NCI-H774 (cell line): ENCODE data around the gene DCAF17.
"Not testable (repeated sequence)": the region's sequence is repeated elsewhere in the genome, so short reads cannot be mapped to it uniquely, and the experiment has no call there.

Source experiments
- DNase-seq: peaks from one replicate; lab custom pipeline; 2025; lab: John Stamatoyannopoulos, UW

The DCAF17 gene

DNA sequence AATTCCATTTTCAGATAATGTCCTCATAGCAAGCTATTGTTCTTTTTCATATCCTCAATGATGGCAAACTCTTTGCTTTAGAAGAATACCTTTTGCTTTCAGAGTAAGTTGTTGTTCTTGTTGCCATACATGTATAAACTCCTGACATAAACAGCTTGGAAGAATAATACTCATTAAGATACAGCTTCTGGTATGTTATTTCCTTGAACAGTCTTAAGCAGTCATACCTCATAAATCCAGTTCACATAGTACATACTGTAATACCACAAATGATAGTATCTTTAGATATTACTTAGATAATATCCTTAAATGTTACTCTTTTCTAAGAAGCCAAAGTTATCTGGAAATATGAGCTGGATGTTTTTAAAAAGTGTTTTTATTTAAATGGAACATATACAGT lies 23.4 kb upstream of the DCAF17 start:
- DNase-seq: no peak

DNA sequence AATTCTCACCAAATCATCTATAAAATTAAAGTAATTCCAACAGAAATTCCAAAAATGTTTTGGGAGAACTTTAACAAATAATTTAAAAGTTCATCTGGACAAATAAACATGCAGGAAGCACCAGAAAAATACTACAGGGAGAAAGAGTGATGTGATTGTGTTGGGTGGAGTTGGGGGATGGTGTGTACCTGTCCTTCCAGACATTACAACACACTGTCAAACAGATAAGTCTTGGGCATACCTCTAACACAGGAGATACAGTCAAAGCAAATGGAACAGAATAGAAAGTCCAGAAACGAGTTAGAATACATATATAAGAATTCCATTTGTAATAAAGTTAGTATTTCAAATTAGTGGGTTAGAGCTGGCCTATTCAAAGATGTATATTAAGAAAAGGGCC lies 22.8 kb upstream of the DCAF17 start:
- no peak for DNase-seq

DNA sequence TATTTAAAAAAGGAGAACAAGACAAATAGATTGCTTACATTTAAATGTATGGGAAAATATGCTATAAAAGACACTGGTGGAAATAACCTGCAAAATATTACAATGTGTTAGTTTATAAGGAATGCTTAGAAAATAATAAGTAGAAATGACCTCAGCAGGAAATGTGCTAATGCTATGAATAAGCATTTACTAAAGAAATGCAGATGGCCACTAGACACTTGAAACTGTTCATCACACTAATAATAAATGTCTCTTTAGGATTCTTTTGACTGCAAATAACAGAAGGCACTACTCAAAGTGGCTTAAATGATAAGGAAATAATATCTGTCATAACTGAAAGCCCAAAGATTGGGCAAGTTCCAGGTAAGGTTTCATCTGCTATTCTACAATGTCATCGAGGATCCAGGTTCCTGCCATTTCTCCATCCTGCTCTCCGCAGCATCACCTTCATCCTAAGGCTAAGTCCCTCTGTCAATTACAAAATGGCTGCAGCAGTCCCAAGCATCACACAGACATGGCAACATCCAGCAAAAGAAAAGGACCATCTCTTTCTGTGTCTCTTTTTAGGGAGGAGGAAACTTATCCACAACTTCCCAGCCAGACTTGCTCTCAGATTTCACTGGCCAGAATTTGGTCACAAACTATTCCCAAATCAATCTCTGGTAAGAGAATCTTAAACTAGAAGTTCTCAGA lies 22.1 kb upstream of the DCAF17 start:
- no peak for DNase-seq

DNA sequence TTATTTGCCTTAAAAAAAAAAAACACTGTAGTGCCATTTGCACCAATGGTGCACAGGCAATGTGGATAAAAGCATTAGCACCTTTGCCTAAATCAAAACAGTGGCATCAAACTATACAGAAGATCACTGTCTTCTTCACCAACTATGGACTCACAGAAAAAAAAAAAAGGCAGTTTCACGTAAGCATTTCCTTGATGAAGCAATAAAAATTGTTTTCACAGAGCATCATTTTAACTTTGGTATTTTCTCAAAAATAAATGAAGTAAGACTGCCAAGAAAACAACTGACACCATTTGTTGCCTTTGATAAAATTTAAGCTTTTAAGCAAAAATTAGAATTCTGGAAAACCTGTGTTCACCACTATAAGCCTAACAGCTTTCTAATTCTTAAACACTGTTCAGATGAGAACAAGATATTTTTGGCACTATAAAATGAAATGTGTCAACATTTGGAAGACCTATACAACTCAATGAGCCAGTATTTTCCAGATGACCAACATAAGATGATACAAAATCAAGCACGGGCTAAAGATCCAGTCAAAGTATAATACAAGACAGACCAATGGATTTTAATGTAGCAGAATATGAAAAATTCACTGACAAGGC lies 21.4 kb upstream of the DCAF17 start:
- no peak for DNase-seq

DNA sequence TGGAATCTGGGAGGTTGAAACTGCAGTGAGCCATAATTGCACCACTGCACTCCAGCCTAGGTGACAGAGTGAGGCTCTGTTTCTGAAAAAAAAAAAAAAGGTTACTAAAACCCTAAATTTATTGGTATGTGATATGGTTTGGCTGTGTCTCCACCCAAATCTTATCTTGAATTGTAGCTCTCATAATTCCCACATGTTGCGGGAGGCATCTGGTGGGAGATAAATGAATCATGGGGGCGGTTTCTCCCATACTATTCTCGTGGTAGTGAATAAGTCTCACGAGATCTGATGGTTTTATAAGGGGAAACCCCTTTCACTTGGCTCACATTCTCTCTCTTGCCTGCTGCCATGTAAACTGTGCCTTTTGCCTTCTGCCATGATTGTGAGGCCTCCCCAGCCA lies 19.4 kb upstream of the DCAF17 start:
- DNase-seq: not testable (repeated sequence)

DNA sequence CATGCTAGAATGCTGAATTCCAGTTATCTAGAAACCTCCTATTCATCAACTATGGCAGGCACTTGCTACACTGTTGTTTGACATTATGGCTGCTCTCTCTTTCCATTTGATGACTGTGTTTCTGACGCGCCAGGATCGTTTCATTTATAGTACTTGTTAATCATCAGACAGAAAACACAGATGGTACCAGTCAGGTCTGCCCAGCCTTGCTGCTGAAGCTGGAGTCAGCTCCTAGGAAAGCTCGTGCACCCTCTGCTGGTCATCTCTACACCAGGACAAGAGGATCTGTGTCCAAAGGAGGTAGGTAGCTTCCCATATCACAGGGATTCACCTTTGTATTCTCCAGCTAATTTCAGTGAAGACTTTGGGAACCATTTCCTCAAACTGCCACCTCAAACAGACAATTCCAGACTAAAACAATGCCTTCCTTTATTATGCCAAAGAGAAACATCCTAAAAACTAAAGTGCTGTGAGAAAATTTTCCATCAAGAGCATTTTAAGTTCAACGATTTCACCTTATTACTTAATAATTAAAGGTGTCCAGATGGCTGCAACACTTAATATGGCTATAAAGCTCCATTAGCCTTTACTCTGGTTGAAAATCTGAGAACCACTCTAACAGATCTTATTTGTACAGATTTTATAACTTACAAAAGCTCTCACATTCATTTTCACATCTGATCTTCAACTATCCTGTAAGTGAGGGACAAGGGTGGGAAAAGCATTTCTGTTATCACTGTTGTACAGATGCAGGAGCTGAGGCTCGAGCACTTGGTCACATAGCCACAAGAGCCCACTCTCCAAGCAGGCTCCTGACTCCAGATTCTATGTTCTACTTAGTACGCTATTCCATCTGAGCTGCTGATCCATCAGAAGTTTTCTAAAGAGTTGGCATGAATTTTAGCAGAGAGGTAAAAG lies 17.8 kb upstream of the DCAF17 start:
- peak; percentile 90 for DNase-seq

DNA sequence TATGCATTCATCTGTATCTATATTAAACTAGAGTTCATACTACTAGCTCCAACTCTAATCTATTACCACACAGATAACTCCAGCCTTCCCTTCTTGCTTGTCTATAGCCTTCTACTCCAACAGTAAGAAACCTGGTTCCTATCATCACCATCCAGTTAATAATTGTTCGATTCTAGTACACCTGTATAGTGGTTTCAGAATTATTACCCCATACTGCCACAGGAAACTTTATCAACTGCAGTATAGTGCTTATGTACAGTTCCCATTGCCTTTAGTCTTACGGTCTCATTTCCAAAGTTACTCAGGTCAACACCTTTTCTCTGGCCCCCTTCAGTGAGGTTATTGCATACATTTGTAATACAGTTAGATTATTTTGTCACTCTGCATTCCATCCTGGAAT lies 14.7 kb upstream of the DCAF17 start:
- DNase-seq: no peak

DNA sequence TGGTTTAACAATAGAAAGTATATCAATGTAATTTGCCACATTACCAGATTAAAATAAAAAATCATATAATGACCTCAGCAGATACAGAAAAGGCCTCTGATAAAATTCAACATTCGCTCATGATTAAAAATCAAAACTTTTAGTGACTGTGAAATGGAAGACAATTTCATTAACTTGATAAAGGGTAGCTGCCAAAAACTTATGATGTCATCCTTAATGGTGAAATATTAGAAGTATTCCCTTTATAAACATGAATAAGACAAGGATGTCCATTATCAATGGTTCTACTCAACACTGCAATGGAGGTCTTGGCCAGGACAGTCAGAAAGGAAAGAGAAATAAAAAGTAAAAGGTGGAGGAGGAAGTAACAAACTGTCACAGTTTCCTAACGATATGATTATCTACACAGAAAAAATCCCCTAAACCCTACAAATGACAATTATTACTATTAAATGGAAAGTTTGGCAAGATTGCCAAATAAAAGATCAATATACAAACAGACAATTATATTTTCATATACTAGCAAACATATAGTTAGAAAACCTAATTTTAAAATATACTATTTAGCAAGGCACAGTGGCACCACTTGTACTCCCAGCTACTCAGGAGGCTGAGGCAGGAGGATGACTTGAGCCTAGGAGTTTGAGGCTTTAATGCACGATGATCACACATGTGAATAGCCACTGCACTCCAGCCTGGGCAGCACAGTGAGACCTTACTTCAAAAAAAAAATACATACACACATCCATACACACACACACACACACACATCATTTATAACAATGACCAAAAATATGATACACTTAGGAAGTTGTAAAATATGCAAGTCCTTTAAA lies 13.1 kb upstream of the DCAF17 start:
- DNase-seq: no peak

DNA sequence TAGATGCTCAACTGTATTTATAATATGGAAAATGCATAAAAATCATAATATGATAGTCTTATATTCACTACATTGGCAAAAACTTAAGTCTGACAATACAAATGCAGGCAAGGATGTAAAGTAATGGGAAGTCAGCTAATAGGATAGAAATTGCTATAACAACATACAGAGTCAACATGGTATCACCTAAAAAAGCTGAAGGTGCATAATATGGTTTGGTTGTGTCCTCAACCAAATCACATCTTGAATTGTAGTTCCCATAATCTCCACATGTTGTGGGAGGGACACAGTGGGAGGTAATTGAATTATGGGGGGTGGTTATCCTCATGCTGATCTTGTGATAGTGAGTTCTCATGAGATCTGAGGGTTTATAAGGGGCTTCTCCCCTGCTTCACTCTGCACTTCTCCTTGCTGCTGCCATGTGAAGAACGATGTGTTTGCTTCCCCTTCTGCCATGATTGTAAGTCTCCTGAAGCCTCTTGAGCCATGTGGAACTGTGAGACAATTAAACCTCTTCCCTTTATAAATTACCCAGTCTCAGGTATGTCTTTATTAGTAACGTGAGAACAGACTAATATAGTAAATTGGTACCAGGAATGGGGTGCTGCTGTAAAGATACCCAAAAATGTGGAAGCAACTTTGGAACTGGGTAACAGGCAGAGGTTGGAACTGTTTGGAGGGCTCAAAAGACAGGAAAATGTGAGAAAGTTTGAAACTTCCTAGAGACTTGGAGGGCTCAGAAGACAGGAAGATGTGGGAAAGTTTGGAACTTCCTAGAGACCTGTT lies 11.1 kb upstream of the DCAF17 start:
- not testable (repeated sequence) for DNase-seq

DNA sequence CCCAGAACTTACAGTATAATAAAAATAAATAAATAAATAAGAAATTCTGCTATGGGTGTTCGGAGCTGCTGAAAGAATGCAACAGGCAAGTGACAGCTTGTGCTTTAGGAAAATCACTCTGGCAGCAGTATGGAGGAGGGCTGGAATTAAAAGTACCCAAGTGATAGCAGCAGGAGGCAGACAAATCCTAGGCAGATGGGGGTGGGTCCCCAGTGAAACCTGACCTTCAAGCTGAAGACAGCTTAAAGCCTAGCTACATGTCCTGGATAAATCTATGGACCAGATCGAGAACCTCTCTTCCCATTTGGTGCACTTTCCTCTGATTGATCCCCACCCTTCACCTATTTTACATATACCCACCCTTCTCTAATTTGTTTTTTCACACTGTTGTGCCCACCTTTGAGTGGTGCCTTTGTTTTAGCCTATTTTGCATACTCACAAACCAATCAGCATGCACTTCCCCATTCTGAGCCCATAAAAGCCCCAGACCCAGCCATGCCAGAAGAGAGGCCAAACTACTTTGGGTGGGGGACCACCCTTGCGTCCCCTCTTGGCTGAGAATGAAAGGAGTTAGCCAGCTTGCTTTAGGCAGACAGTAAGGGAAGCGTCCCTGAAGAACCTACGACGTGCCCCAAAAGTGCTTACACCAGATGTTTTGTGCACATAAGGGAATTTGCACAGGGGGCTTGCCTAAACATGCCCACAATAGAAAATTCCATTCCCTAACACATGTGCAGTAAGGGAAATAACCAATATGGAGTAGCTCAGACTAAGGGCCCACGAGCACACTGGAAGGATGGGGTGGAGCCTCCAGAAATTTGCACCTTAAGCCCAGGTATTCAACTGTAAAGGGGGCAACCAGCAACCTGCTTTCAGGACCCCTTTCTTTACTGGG lies 3.3 kb upstream of the DCAF17 start:
- no peak for DNase-seq

DNA sequence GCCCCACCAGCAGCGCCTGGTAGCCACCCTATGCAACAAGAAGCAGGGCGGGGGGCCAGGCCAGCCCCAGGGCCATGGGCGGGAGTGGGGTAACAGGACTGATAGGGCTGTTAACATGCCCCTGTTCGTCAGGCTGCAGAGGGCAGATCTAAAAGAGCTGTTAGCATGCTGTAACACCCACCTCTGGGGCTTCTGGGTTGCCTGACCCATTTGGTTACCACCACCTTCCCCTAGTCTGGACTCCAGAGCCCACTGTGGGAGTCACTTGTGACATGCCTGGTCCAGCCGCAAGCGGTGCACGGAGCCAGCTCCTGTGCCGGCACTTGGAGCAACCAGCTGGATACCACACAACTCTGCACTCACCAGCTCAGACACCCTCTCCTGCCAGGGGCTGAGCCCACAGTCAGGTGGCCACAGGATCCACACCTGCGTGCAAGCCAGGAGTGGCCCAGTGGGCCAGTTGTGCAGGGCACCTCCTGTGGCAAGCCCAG lies 2.3 kb upstream of the DCAF17 start:
- no peak for DNase-seq

DNA sequence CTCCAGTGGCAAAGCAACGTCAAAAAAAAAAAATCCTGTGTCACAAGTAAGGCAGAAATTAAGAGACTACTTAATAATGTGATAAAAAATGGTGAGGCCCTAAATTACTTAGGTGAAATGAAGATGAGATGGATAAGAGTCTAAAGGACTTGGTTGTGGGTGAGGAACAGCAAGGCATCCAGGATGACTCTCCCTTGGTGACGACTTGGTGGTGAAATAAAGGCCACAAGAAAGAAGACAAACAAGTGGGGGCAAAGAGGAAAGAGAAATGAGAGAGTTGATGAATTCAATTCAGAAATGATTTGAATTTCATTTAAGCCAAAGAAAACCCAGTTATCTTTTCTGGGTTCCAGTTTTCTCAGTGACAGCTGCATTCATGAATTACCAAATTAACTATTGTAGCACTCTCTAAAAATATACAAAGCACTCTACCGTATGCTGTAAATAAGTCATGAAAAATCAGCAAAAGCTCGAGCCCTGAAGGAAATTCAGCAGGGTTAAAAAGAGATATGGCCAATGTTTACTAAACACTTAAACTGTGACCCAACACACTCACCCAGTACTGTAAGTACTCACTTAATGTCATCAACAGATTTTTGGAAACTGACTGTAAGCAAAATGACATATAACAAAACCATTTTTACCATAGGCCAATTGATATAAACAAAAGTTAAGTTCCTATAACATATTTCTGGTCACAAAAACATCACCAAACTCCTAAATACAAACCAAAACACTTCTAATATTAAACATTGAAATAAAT lies 1.6 kb upstream of the DCAF17 start:
- DNase-seq: no peak

DNA sequence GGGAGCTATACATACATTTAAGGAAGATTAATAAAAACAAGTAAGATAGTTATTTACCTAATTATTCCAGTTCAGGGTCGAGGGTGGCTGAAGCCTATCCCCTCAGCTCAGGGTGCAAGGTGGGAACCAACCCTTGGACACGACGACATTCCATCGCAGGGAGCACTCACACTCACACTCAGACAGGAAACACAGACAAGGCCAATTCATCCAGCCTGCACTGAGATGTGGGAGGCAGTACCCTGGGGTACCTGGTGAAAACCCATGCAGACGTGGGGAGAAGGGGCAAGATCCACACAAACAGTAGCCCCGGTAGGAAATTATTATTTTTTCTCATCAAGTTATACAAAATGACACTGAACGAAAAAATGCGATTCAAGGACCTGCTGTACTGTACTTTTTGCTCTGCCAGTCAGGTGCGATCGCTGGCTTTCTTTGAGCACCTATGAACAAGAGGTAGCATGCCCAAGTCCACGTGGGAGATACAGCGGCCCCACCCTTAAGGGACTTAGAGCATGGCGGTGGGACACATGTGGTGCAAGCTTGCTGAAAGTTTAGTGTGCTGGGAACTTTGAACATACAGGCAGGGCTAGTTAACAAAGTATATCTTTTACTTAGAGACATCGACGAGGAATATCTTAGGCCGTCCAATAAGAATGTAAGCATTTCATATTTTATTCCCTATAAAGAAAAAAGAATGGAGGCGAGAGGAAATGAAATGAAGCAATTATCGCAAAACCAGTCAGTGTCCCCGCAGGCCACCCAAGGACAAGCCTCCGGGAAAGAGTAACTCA lies 860 bp upstream of the DCAF17 start:
- DNase-seq: peak; percentile 11

DNA sequence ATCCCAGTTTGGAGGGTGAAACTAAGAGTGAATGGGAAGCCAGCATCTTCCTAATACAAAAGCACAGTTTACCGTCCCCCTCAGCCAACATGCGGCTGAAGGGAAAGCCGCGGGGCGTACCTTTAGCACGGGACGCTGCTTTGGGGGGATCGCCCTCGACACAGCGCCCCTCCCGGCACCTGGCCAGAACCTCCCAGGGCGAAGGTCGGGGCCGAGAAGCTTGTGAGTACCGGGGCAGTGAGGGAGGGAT lies 338 bp upstream of the DCAF17 start, which contains the start of gene METTL8:
Gene METTL8, minus strand, starts transcription at position 228 of the 250 bp plus-strand sequence. CDS start 41,805 bp downstream, outside the sequence.
- DNase-seq: no peak

DNA sequence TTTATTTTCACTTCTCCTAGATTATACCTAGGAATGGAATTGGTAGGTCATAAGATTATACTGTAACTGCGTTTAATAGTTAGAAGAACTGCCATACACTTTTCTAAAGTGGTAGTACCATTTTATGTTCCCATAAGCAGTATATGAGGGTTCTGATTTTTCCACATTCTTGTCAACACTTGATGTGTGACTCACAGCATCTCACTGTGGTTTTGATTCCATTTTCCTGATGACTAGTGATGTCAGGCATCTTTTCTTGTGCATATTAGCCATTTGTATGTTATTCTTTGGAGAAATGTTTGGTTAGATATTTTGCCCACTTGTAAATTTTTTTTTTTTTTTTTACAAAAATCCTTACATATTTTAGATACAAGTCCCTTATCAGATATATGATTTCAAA lies 2.3 kb downstream of the DCAF17 start:
- no peak for DNase-seq

DNA sequence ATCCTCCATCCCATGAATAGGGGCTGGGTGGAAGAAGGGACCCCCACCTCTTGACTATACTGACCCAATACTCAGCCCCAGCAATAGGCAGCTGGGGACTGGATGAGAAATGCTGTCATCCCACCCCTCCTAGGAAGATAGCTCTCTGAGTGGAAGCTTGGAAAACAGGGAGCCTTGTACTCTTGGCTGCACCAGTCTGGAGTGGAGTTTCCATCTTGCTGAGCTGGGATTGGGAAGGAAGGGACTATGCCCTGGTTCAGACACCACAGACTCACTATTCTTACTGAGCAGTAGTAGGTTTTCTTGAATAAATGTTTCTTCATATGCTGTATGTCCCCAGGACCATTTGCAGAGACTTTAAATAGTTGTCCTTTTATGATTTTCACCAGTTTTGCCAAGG lies 7.4 kb downstream of the DCAF17 start:
- no peak for DNase-seq

DNA sequence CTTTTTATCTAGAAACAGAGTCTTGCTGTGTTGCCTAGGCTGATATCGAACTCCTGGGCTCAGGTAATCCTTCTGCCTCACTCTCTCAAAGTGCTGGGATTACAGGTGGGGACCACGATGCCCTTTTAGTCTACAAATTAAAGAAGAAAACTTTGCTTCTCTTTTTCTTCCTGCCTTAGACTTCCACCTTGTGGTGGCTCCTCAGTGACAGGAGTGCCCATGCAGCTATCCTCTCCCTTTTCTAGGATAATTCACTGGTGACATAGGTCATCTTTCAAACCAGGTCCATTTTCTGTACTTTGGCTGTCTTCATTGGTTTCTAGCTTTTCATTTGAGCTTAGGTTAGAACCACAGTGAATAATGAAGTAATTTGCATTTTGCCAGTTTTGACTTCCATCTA lies 13.6 kb downstream of the DCAF17 start:
- DNase-seq: no peak

DNA sequence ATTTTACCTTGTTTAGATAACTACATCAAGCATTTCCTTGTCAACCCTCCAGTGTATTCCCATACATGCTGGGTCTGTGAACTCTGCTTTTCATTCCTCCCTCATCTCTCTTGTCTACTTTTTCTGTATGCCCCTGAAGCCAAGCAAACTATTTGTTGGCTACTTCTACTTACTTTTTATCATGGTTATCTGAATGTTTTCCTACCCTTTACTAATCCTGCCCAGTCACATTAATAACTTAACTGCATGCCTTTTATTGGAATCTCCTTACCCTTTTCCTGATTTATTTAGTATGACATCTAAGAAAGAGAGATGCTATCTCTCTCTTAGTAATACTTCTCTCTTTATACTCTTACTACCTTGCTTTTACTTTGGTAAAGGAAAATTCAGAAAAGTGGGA lies 17.0 kb downstream of the DCAF17 start:
- no peak for DNase-seq

DNA sequence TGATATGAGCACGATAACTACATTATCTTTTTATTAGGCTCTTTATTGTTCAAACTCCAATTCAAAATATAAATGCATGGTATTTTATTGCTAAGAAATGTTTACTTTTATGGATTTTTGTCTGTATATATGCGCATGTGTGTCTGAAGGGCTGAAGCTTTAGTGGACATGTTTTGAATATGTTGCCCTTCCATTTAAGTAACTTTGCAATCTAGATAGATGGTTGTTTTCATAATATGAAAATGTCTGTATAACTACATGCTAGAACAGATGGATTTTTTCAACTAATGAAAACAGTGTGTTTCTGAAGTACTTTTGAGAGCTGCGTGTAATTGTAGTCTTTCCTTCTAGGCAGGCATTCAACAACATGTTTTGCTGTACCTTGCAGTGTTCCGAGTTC lies 18.7 kb downstream of the DCAF17 start:
- no peak for DNase-seq
